ENCODE measurements around the gene EPN2. TPM values are rescaled to one million over a fixed set of nuclear protein-coding genes. Genes with fewer than 3 reads are reported as not detected.

The EPN2 gene
- total RNA-seq, 1 donor from 2014 or later: 18.3 TPM

DNA sequence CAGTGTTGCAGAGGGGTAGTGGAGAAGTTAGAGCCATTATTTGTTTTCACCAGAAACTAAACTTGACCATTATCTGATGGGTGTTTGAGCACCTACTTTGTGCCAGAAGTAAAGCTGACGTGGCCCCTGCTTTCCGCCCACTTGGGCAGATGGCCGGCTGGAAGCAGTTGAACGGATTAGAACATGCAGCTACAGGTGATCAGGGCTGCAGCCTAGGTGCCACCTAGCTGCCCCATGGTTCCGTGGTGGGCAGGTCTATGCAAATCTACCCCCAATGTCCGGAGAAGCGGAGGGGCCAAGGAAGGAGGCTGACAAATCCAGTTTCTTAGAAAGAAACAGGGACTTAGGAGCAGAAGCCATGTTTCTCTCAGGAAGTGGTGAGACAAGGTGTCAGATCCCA, 62.7 kb downstream of the EPN2 start:
- Histone ChIP-seq H3K36me3 (ENCODE audit: control insufficient read depth in 3 of 3, insufficient read depth in 3 of 3, low read length in 3 of 3) (peaks cover 0 to 3% (median 2%) of the 10 kb centered on the region in 3 donors), H3K27me3 (ENCODE audit: control insufficient read depth in 3 of 3, insufficient read depth in 3 of 3, low read length in 3 of 3) (no peaks in the 10 kb centered on the region), H3K9me3 (ENCODE audit: control insufficient read depth in 3 of 3, low read length in 3 of 3) (no peaks in the 10 kb centered on the region), H3K4me1 (ENCODE audit: control insufficient read depth in 3 of 3, insufficient read depth in 3 of 3, low read length in 3 of 3) (peaks cover 41 to 50% (median 45%) of the 10 kb centered on the region in 3 donors), H3K9ac (ENCODE audit: low read depth in 1 of 3, low read length in 3 of 3) (no peak overlapping the region), H3K27ac (ENCODE audit: low read depth, low read length) (no peak overlapping the region), H3K4me3 (ENCODE audit: low read length in 3 of 3) (no peak overlapping the region)

GRCh38 chr17:19301274-19301951, 64.2 kb downstream of the EPN2 start:
- no peaks in the 10 kb centered on the region for H3K9me3 ChIP-seq (ENCODE audit: control insufficient read depth in 3 of 3, low read length in 3 of 3)
- H3K27me3 ChIP-seq (ENCODE audit: control insufficient read depth in 3 of 3, insufficient read depth in 3 of 3, low read length in 3 of 3): no peaks in the 10 kb centered on the region
- peaks cover 0 to 9% (median 2%) of the 10 kb centered on the region in 3 donors for H3K36me3 ChIP-seq (ENCODE audit: control insufficient read depth in 3 of 3, insufficient read depth in 3 of 3, low read length in 3 of 3)
- no peak overlapping the region for H3K4me3 ChIP-seq (ENCODE audit: low read length in 3 of 3)
- H3K27ac ChIP-seq (ENCODE audit: low read depth, low read length): no peak overlapping the region
- H3K9ac ChIP-seq (ENCODE audit: low read depth in 1 of 3, low read length in 3 of 3): no peak overlapping the region
- peaks cover 45 to 56% (median 50%) of the 10 kb centered on the region in 3 donors for H3K4me1 ChIP-seq (ENCODE audit: control insufficient read depth in 3 of 3, insufficient read depth in 3 of 3, low read length in 3 of 3)

DNA sequence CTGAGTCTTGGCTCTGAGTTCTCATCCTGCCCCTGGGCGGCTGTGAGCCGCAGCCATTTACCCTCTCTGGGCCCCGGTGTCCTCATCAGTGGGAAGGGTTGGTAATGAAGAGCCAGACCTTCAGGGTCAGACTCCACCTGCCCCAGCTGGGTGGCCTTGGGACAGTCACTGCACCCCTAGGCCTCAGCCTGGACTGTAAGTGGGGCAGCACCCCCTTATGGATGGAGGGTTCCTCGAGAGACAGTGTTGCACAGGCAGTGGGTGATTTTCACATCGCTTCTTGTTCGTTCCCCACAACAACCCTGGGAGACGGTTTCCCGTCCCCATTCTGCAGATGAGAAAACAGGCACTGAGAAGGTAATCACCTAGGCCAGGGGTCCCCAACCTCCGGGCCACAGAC, 64.8 kb downstream of the EPN2 start:
- H3K27me3 ChIP-seq (ENCODE audit: control insufficient read depth in 3 of 3, insufficient read depth in 3 of 3, low read length in 3 of 3): no peaks in the 10 kb centered on the region
- no peaks in the 10 kb centered on the region for H3K9me3 ChIP-seq (ENCODE audit: control insufficient read depth in 3 of 3, low read length in 3 of 3)
- no peak overlapping the region for H3K27ac ChIP-seq (ENCODE audit: low read depth, low read length)
- no peak overlapping the region for H3K9ac ChIP-seq (ENCODE audit: low read depth in 1 of 3, low read length in 3 of 3)
- H3K4me1 ChIP-seq (ENCODE audit: control insufficient read depth in 3 of 3, insufficient read depth in 3 of 3, low read length in 3 of 3): peaks cover 41 to 54% (median 48%) of the 10 kb centered on the region in 3 donors
- no peak overlapping the region for H3K4me3 ChIP-seq (ENCODE audit: low read length in 3 of 3)
- peaks cover 0 to 9% (median 2%) of the 10 kb centered on the region in 3 donors for H3K36me3 ChIP-seq (ENCODE audit: control insufficient read depth in 3 of 3, insufficient read depth in 3 of 3, low read length in 3 of 3)

GRCh38 chr17:19302791-19303331, 65.7 kb downstream of the EPN2 start:
- Histone ChIP-seq H3K27me3 (ENCODE audit: control insufficient read depth in 3 of 3, insufficient read depth in 3 of 3, low read length in 3 of 3) (no peaks in the 10 kb centered on the region), H3K9ac (ENCODE audit: low read depth in 1 of 3, low read length in 3 of 3) (peak overlapping the region in 1 of 3 donors; percentile 40), H3K27ac (ENCODE audit: low read depth, low read length) (peak overlapping the region; percentile 25), H3K36me3 (ENCODE audit: control insufficient read depth in 3 of 3, insufficient read depth in 3 of 3, low read length in 3 of 3) (peaks cover 0 to 9% (median 2%) of the 10 kb centered on the region in 3 donors), H3K9me3 (ENCODE audit: control insufficient read depth in 3 of 3, low read length in 3 of 3) (no peaks in the 10 kb centered on the region), H3K4me3 (ENCODE audit: low read length in 3 of 3) (no peak overlapping the region), H3K4me1 (ENCODE audit: control insufficient read depth in 3 of 3, insufficient read depth in 3 of 3, low read length in 3 of 3) (peaks cover 36 to 52% (median 49%) of the 10 kb centered on the region in 3 donors)

DNA sequence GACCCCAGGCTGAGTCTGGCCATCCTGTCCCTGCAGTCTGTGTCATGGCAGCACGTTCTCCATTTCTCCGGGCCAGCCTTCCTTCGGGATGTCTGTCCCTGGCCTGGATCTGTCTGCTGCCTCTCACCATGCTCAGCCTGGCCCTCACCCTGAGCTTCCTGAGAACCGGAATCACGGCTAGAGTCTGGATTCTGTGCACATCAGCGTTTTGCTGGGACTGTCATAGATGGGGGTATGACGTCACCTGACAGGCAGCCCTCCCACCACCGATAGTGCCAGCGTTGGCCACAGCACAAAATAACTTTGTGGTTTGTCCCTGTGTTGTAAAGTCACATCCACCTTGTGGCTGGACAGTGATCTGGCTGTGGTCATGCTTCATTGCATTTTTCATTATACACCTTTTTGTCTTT, 66.2 kb downstream of the EPN2 start:
- peaks cover 0 to 9% (median 2%) of the 10 kb centered on the region in 3 donors for H3K36me3 ChIP-seq (ENCODE audit: control insufficient read depth in 3 of 3, insufficient read depth in 3 of 3, low read length in 3 of 3)
- peak overlapping the region in 1 of 3 donors; percentile 40 for H3K9ac ChIP-seq (ENCODE audit: low read depth in 1 of 3, low read length in 3 of 3)
- H3K27ac ChIP-seq (ENCODE audit: low read depth, low read length): peak overlapping the region; percentile 25
- peaks cover 36 to 56% (median 49%) of the 10 kb centered on the region in 3 donors for H3K4me1 ChIP-seq (ENCODE audit: control insufficient read depth in 3 of 3, insufficient read depth in 3 of 3, low read length in 3 of 3)
- no peaks in the 10 kb centered on the region for H3K9me3 ChIP-seq (ENCODE audit: control insufficient read depth in 3 of 3, low read length in 3 of 3)
- H3K4me3 ChIP-seq (ENCODE audit: low read length in 3 of 3): no peak overlapping the region
- H3K27me3 ChIP-seq (ENCODE audit: control insufficient read depth in 3 of 3, insufficient read depth in 3 of 3, low read length in 3 of 3): no peaks in the 10 kb centered on the region

- H3K27me3 ChIP-seq (ENCODE audit: control insufficient read depth in 3 of 3, insufficient read depth in 3 of 3, low read length in 3 of 3): no peaks in the 10 kb centered on the region
- H3K9me3 ChIP-seq (ENCODE audit: control insufficient read depth in 3 of 3, low read length in 3 of 3): no peaks in the 10 kb centered on the region
- H3K9ac ChIP-seq (ENCODE audit: low read depth in 1 of 3, low read length in 3 of 3): peak overlapping the region in 1 of 3 donors; percentile 40
- peaks cover 0 to 9% (median 2%) of the 10 kb centered on the region in 3 donors for H3K36me3 ChIP-seq (ENCODE audit: control insufficient read depth in 3 of 3, insufficient read depth in 3 of 3, low read length in 3 of 3)
- peak overlapping the region in 1 of 3 donors; percentile 13 for H3K4me3 ChIP-seq (ENCODE audit: low read length in 3 of 3)
- H3K4me1 ChIP-seq (ENCODE audit: control insufficient read depth in 3 of 3, insufficient read depth in 3 of 3, low read length in 3 of 3): peaks cover 36 to 55% (median 49%) of the 10 kb centered on the region in 3 donors
- H3K27ac ChIP-seq (ENCODE audit: low read depth, low read length): peak overlapping the region; percentile 0
These were observed 67.0 kb downstream of the EPN2 start for GRCh38 chr17:19304209-19304608.

GRCh38 chr17:19304751-19305150, 67.6 kb downstream of the EPN2 start:
- H3K4me1 ChIP-seq (ENCODE audit: control insufficient read depth in 3 of 3, insufficient read depth in 3 of 3, low read length in 3 of 3): peaks cover 36 to 52% (median 49%) of the 10 kb centered on the region in 3 donors
- no peak overlapping the region for H3K4me3 ChIP-seq (ENCODE audit: low read length in 3 of 3)
- H3K36me3 ChIP-seq (ENCODE audit: control insufficient read depth in 3 of 3, insufficient read depth in 3 of 3, low read length in 3 of 3): peaks cover 0 to 9% (median 2%) of the 10 kb centered on the region in 3 donors
- peak overlapping the region; percentile 0 for H3K27ac ChIP-seq (ENCODE audit: low read depth, low read length)
- peak overlapping the region in 1 of 3 donors; percentile 40 for H3K9ac ChIP-seq (ENCODE audit: low read depth in 1 of 3, low read length in 3 of 3)
- H3K9me3 ChIP-seq (ENCODE audit: control insufficient read depth in 3 of 3, low read length in 3 of 3): no peaks in the 10 kb centered on the region
- H3K27me3 ChIP-seq (ENCODE audit: control insufficient read depth in 3 of 3, insufficient read depth in 3 of 3, low read length in 3 of 3): no peaks in the 10 kb centered on the region

GRCh38 chr17:19305256-19305655, 68.1 kb downstream of the EPN2 start:
- H3K4me1 ChIP-seq (ENCODE audit: control insufficient read depth in 3 of 3, insufficient read depth in 3 of 3, low read length in 3 of 3): peaks cover 36 to 51% (median 49%) of the 10 kb centered on the region in 3 donors
- H3K36me3 ChIP-seq (ENCODE audit: control insufficient read depth in 3 of 3, insufficient read depth in 3 of 3, low read length in 3 of 3): peaks cover 0 to 13% (median 2%) of the 10 kb centered on the region in 3 donors
- no peaks in the 10 kb centered on the region for H3K9me3 ChIP-seq (ENCODE audit: control insufficient read depth in 3 of 3, low read length in 3 of 3)
- H3K4me3 ChIP-seq (ENCODE audit: low read length in 3 of 3): no peak overlapping the region
- no peak overlapping the region for H3K27ac ChIP-seq (ENCODE audit: low read depth, low read length)
- no peaks in the 10 kb centered on the region for H3K27me3 ChIP-seq (ENCODE audit: control insufficient read depth in 3 of 3, insufficient read depth in 3 of 3, low read length in 3 of 3)
- H3K9ac ChIP-seq (ENCODE audit: low read depth in 1 of 3, low read length in 3 of 3): no peak overlapping the region

DNA sequence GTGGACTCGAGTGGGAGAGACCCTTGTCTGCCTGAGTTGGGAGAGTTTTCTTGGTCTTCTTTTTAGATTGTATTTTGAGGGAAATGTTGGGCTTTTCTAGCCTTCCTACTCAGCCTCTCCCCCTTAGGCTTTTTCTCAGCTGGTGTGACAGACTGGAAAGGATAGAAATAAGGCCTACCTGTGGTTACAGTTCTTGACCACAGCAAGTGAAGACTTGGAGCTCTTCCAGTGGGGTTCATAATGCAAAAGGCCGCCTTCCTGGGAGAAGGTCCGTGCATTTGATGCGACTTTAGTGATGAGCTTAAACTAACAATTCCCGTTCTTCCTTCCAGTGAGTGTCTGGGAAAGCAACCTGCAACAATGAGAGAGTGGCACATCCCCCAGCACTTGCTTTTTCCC, 68.6 kb downstream of the EPN2 start:
- no peak overlapping the region for H3K4me3 ChIP-seq (ENCODE audit: low read length in 3 of 3)
- no peak overlapping the region for H3K9ac ChIP-seq (ENCODE audit: low read depth in 1 of 3, low read length in 3 of 3)
- H3K27me3 ChIP-seq (ENCODE audit: control insufficient read depth in 3 of 3, insufficient read depth in 3 of 3, low read length in 3 of 3): no peaks in the 10 kb centered on the region
- H3K4me1 ChIP-seq (ENCODE audit: control insufficient read depth in 3 of 3, insufficient read depth in 3 of 3, low read length in 3 of 3): peaks cover 36 to 49% (median 49%) of the 10 kb centered on the region in 3 donors
- H3K27ac ChIP-seq (ENCODE audit: low read depth, low read length): no peak overlapping the region
- H3K36me3 ChIP-seq (ENCODE audit: control insufficient read depth in 3 of 3, insufficient read depth in 3 of 3, low read length in 3 of 3): peaks cover 0 to 11% (median 3%) of the 10 kb centered on the region in 3 donors
- no peaks in the 10 kb centered on the region for H3K9me3 ChIP-seq (ENCODE audit: control insufficient read depth in 3 of 3, low read length in 3 of 3)

Measured in skeletal muscle tissue (tissue), 4 donors.